Stomach smooth muscle (tissue), 2 donors: ENCODE measurements around the gene PCDH19.

Experiments
- H3K27ac ChIP-seq: one replicate; pipeline ENCODE4 v1.7.0; 2013; ENCODE audit warnings: mild to moderate bottlenecking, low read length, inconsistent platforms
- H3K27me3 ChIP-seq, 2 donors: one replicate each; pipeline ENCODE4 v1.7.0; 2013; ENCODE audit warnings: low read length in 2 of 2; ENCODE audit not compliant: insufficient read depth in 2 of 2, control insufficient read depth in 1 of 2
- H3K36me3 ChIP-seq, 2 donors: one replicate each; pipeline ENCODE4 v1.7.0; 2013; ENCODE audit warnings: low read length in 2 of 2; ENCODE audit not compliant: control insufficient read depth in 2 of 2, insufficient read depth in 2 of 2
- H3K4me1 ChIP-seq: one replicate; pipeline ENCODE4 v1.7.0; 2013; ENCODE audit warnings: low read length; ENCODE audit not compliant: control insufficient read depth, insufficient read depth
- H3K4me3 ChIP-seq, 2 donors: one replicate each; pipeline ENCODE4 v1.7.0; 2013; ENCODE audit warnings: low read length in 2 of 2
- H3K9ac ChIP-seq, 2 donors: one replicate each; pipeline ENCODE4 v1.7.0; 2013; ENCODE audit warnings: low read length in 2 of 2, mild to moderate bottlenecking in 1 of 2
- H3K9me3 ChIP-seq, 2 donors: one replicate each; pipeline ENCODE4 v1.7.0; 2013; ENCODE audit warnings: low read length in 2 of 2; ENCODE audit not compliant: control insufficient read depth in 2 of 2
- donor health status: healthy.
- donor health status: Pancreatic carcinoma.

The PCDH19 gene

GRCh38 chrX:100296183-100296753, 113.8 kb downstream of the PCDH19 start:
- Histone ChIP-seq H3K4me3 (no peak overlapping the region), H3K27ac (no peak overlapping the region), H3K4me1 (no peaks in the 10 kb centered on the region), H3K9me3 (no peaks in the 10 kb centered on the region), H3K36me3 (no peaks in the 10 kb centered on the region), H3K27me3 (peaks cover 0 to 4% of the 10 kb centered on the region in 2 donors), H3K9ac (no peak overlapping the region)

GRCh38 chrX:100294965-100295364, 115.1 kb downstream of the PCDH19 start:
- Histone ChIP-seq H3K27ac (no peak overlapping the region), H3K4me1 (no peaks in the 10 kb centered on the region), H3K36me3 (no peaks in the 10 kb centered on the region), H3K9me3 (no peaks in the 10 kb centered on the region), H3K9ac (no peak overlapping the region), H3K27me3 (peaks cover 0 to 11% of the 10 kb centered on the region in 2 donors), H3K4me3 (no peak overlapping the region)

GRCh38 chrX:100289066-100289558, 121.0 kb downstream of the PCDH19 start:
- Histone ChIP-seq H3K27ac (no peak overlapping the region), H3K9me3 (no peaks in the 10 kb centered on the region), H3K4me1 (no peaks in the 10 kb centered on the region), H3K36me3 (no peaks in the 10 kb centered on the region), H3K4me3 (no peak overlapping the region), H3K9ac (no peak overlapping the region), H3K27me3 (peaks cover 0 to 17% of the 10 kb centered on the region in 2 donors)

DNA sequence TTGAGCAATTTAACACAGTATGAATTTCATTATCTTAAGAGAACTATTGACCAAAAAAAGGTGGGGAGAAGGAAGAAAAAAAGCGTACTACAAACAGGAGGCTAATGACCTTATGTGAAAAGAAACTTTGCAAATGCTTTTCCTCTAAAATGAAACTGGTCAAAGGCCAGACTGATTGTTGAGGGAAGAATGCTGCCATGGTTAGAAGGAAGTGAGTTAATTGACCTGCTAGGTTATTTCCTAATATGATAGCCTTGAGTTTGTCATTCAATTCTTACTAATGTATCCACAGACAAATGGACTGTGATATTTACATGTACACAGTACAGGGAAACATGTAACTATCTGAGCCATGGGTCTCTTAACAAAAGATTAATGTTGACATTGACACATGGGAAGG, 132.8 kb downstream of the PCDH19 start:
- Histone ChIP-seq H3K9ac (no peak overlapping the region), H3K27me3 (no peaks in the 10 kb centered on the region), H3K36me3 (no peaks in the 10 kb centered on the region), H3K4me1 (no peaks in the 10 kb centered on the region), H3K9me3 (peaks cover 0 to 5% of the 10 kb centered on the region in 2 donors), H3K27ac (no peak overlapping the region), H3K4me3 (no peak overlapping the region)

DNA sequence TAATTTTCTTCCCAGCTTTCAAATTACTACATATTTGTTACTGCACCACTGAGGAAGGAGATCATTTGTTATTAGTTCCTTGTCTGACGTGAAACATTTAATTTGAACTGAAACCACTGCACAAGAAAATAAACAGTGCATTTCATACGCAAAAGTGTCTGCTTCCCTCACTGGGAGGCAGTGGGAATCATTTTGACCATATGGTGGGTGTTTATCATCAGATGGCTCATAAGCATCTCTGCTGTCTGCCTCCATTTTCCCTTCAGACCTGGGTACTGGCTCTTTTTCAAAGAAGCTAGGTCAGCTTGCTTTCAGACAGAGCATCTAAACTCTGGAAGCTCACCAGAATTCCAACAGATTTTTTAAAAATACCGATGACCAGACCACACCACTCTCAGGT, 135.2 kb downstream of the PCDH19 start:
- Histone ChIP-seq H3K9ac (no peak overlapping the region), H3K4me3 (no peak overlapping the region), H3K4me1 (no peaks in the 10 kb centered on the region), H3K27ac (no peak overlapping the region), H3K9me3 (no peaks in the 10 kb centered on the region), H3K27me3 (no peaks in the 10 kb centered on the region), H3K36me3 (no peaks in the 10 kb centered on the region)

DNA sequence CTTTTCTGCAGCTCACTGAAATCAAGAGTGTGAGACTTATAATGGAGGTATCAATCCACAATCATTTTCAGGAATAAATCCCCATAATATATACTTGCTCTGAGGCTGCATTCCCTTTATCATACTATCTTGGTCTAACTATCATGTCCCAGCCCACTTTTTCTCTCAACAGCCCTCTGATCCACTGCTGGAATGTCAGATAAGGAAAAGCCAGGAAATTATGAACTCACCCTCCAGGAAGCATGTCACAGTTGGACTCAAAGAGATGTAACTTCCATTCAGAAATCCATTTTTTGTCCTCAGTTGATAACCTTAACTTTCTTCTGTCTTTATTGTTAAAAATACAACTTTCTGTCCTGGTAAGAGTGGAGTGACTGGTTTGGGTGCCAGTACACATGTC, 144.9 kb downstream of the PCDH19 start:
- Histone ChIP-seq H3K36me3 (no peaks in the 10 kb centered on the region), H3K4me3 (no peak overlapping the region), H3K27ac (no peak overlapping the region), H3K9ac (no peak overlapping the region), H3K27me3 (peaks cover 0 to 4% of the 10 kb centered on the region in 2 donors), H3K9me3 (no peaks in the 10 kb centered on the region), H3K4me1 (no peaks in the 10 kb centered on the region)

- Histone ChIP-seq H3K27me3 (peaks cover 0 to 4% of the 10 kb centered on the region in 2 donors), H3K9me3 (no peaks in the 10 kb centered on the region), H3K36me3 (no peaks in the 10 kb centered on the region), H3K4me1 (no peaks in the 10 kb centered on the region), H3K27ac (no peak overlapping the region), H3K4me3 (no peak overlapping the region), H3K9ac (no peak overlapping the region)
These were observed 145.9 kb downstream of the PCDH19 start for GRCh38 chrX:100264200-100264599.

GRCh38 chrX:100263650-100264049, 146.4 kb downstream of the PCDH19 start:
- H3K4me1 ChIP-seq: no peaks in the 10 kb centered on the region
- H3K27me3 ChIP-seq: peaks cover 0 to 4% of the 10 kb centered on the region in 2 donors
- H3K27ac ChIP-seq: no peak overlapping the region
- no peaks in the 10 kb centered on the region for H3K36me3 ChIP-seq
- no peak overlapping the region for H3K4me3 ChIP-seq
- H3K9ac ChIP-seq: no peak overlapping the region
- no peaks in the 10 kb centered on the region for H3K9me3 ChIP-seq

GRCh38 chrX:100248885-100249493, 161.1 kb downstream of the PCDH19 start:
- Histone ChIP-seq H3K27me3 (peaks cover 0 to 3% of the 10 kb centered on the region in 2 donors), H3K9ac (no peak overlapping the region), H3K4me3 (no peak overlapping the region), H3K4me1 (no peaks in the 10 kb centered on the region), H3K27ac (no peak overlapping the region), H3K36me3 (no peaks in the 10 kb centered on the region), H3K9me3 (peaks cover 0 to 2% of the 10 kb centered on the region in 2 donors)

DNA sequence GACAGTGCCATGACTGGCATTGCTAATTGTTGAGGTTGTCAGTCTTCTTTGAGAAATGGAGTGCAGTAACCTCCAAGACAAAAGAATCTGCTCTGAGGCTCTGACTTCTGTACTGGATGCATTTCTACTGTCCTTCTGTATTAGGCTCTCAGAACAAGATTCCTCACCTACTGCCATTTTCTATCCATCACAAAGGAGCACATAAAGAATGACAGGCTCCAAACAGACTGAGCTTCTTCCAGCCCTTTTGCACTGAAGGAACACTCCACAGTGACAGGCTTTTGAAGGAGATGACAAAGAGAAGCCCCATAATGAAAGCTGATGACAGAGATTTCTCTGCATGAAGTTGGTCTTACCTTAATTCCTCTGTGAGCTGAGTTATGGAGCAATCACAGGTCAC, 162.2 kb downstream of the PCDH19 start:
- no peaks in the 10 kb centered on the region for H3K4me1 ChIP-seq
- peaks cover 0 to 2% of the 10 kb centered on the region in 2 donors for H3K9me3 ChIP-seq
- H3K36me3 ChIP-seq: no peaks in the 10 kb centered on the region
- no peak overlapping the region for H3K27ac ChIP-seq
- H3K9ac ChIP-seq: no peak overlapping the region
- H3K27me3 ChIP-seq: peaks cover 0 to 3% of the 10 kb centered on the region in 2 donors
- H3K4me3 ChIP-seq: no peak overlapping the region

DNA sequence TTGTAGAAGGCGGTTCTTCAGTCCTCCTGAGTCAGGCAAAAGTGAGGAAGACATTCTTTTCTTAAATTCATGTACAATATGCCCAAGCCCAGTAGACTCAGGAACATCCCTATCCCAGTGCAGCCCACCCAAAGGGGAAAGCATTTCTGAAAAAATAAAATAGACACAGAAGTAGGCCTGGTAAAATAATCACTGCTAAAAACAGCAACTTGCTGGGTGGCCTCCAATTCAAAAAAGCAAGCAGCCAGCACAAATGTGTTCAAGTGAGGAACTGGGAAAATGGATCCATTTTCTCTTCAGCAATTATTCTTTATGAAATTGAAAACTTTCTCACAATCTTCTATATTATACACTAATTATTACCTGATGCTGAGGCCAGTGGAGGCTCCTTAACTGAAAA, 165.4 kb downstream of the PCDH19 start:
- H3K36me3 ChIP-seq: no peaks in the 10 kb centered on the region
- no peaks in the 10 kb centered on the region for H3K27me3 ChIP-seq
- no peak overlapping the region for H3K9ac ChIP-seq
- H3K27ac ChIP-seq: no peak overlapping the region
- no peak overlapping the region for H3K4me3 ChIP-seq
- H3K9me3 ChIP-seq: no peaks in the 10 kb centered on the region
- no peaks in the 10 kb centered on the region for H3K4me1 ChIP-seq
